ENCODE data around the gene ZNF414.
"Not testable (repeated sequence)": the region's sequence is repeated elsewhere in the genome, so short reads cannot be mapped to it uniquely, and the experiment has no call there.

ZNF414 gene

DNA sequence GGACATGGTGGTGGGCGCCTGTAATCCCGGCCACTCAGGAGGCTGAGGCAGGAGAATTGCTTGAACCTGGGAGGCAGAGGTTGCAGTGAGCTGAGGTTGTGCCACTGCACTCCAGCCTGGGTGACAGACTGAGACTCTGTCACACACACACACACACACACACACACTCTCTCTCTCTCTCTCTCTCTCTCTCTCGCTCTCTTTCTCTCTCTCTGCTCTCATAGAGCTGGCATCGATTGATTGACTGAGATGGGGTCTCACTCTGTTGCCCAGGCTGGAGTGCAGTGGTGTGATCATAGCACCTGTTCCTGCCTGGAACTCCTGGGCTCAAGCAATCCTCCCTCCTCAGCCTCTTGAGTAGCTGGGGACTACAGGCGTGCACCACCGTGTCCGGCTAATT, 39.8 kb upstream of the ZNF414 start:
- H3K4ac ChIP-seq (ENCODE audit: low read depth in 1 of 2, low read length in 2 of 2) = not testable (repeated sequence)

DNA sequence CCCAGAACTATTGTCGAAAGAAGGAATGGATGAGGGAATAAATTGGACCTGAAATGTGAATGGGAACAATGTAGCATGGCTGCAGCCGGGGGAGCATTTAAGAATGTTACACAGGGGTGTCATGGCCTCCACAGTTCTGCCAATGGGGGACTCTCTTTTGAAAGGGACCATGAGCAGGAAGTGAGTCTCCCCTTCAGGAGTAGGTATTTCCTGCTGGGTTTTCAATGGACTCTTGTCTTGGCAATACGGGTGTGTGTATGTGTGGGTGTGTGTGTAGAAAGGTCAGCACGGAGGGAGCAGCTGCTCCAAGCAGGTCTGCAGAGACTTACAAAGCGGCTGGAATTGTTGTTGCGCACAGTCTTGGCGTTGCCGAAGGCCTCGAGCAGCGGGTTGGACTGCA, 38.8 kb upstream of the ZNF414 start:
- Histone ChIP-seq H2AFZ (ENCODE audit: low read depth, low read length) (no peak overlapping the region), H3K4me2 (ENCODE audit: low read length, poor library complexity, severe bottlenecking) (no peak overlapping the region), H3K9ac (ENCODE audit: low read length) (no peak overlapping the region), H2BK15ac (ENCODE audit: low read depth, poor library complexity, severe bottlenecking) (no peak overlapping the region), H2BK120ac (ENCODE audit: low read depth, low read length) (no peak overlapping the region), H4K8ac (ENCODE audit: low read length) (peak overlapping the region; percentile 16), H3K23ac (ENCODE audit: low read length in 2 of 2) (no peak overlapping the region), H3K27me3 (ENCODE audit: control insufficient read depth in 1 of 2, insufficient read depth in 1 of 2, low read length in 2 of 2) (peaks cover 0 to 3% of the 10 kb centered on the region in 2 experiments), H3K4me3 (ENCODE audit: insufficient read depth in 1 of 2, low read depth in 1 of 2, low read length in 2 of 2) (no peak overlapping the region), H3K4me1 (ENCODE audit: control insufficient read depth, insufficient read depth, low read depth, low read length) (no peaks in the 10 kb centered on the region), H3K36me3 (ENCODE audit: control insufficient read depth in 1 of 2, insufficient read depth in 2 of 2, low read depth in 1 of 2, low read length in 2 of 2) (peaks cover 10 to 15% of the 10 kb centered on the region in 2 experiments), H3K18ac (ENCODE audit: low read depth in 1 of 2, low read length in 2 of 2) (no peak overlapping the region), H3K27ac (ENCODE audit: low read length, poor library complexity, severe bottlenecking) (no peak overlapping the region), H3K9me3 (ENCODE audit: control insufficient read depth, low read length) (no peaks in the 10 kb centered on the region), H4K91ac (ENCODE audit: low read length) (peak overlapping the region; percentile 64), H2AK5ac (ENCODE audit: low read length, severe bottlenecking) (no peak overlapping the region), H3K79me1 (replicated peaks; ENCODE audit: low read length, poor library complexity, severe bottlenecking) (no peaks in the 10 kb centered on the region), H2BK5ac (ENCODE audit: low read depth, low read length, poor library complexity, severe bottlenecking) (no peak overlapping the region), H2BK12ac (ENCODE audit: low read length in 2 of 2) (no peak overlapping the region), H3K4ac (ENCODE audit: low read depth in 1 of 2, low read length in 2 of 2) (no peak overlapping the region), H3K14ac (ENCODE audit: low read length in 2 of 2) (no peak overlapping the region)
- 85% methylated on average over 10 of the region's 10 CpGs for WGBS
- DNase-seq = no peak

More for the DNA sequence above, 39.8 kb upstream of the ZNF414 start:
- not testable (repeated sequence) for H2AK5ac ChIP-seq (ENCODE audit: low read length, severe bottlenecking); DNase-seq; H3K27me3 ChIP-seq (ENCODE audit: control insufficient read depth in 1 of 2, insufficient read depth in 1 of 2, low read length in 2 of 2); H2BK5ac ChIP-seq (ENCODE audit: low read depth, low read length, poor library complexity, severe bottlenecking); H4K8ac ChIP-seq (ENCODE audit: low read length); H3K9me3 ChIP-seq (ENCODE audit: control insufficient read depth, low read length); H3K4me1 ChIP-seq (ENCODE audit: control insufficient read depth, insufficient read depth, low read depth, low read length); H3K14ac ChIP-seq (ENCODE audit: low read length in 2 of 2); H2BK12ac ChIP-seq (ENCODE audit: low read length in 2 of 2); H3K9ac ChIP-seq (ENCODE audit: low read length); H2BK15ac ChIP-seq (ENCODE audit: low read depth, poor library complexity, severe bottlenecking); H2AFZ ChIP-seq (ENCODE audit: low read depth, low read length); H4K91ac ChIP-seq (ENCODE audit: low read length); H3K4me2 ChIP-seq (ENCODE audit: low read length, poor library complexity, severe bottlenecking); H3K79me1 ChIP-seq (replicated peaks; ENCODE audit: low read length, poor library complexity, severe bottlenecking); H3K27ac ChIP-seq (ENCODE audit: low read length, poor library complexity, severe bottlenecking); H3K4me3 ChIP-seq (ENCODE audit: insufficient read depth in 1 of 2, low read depth in 1 of 2, low read length in 2 of 2); H2BK120ac ChIP-seq (ENCODE audit: low read depth, low read length); H3K18ac ChIP-seq (ENCODE audit: low read depth in 1 of 2, low read length in 2 of 2); H3K23ac ChIP-seq (ENCODE audit: low read length in 2 of 2)
- peaks cover 10 to 11% of the 10 kb centered on the region in 2 experiments for H3K36me3 ChIP-seq (ENCODE audit: control insufficient read depth in 1 of 2, insufficient read depth in 2 of 2, low read depth in 1 of 2, low read length in 2 of 2)
- 95% methylated on average over 5 of the region's 7 CpGs for WGBS

DNA sequence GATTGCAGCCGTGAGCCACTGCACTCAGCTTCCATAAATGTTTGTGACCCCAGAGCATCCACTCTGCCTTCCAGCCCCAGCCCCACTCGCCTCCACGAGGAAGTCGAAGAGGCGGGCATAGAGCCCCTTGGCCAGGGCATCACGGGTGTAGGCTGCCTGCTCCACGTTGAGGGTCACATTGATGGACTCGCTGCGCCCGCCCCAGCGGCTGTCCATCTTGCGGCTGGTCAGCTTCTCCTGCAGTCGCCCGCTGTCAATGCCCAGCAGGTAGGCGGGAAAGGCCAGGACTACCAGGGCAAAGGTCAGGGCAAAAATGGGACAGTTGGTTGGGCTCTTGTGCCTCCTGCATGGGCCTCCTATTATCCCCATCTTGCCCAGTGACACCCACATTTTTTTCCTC, 36.1 kb upstream of the ZNF414 start:
- no peaks in the 10 kb centered on the region for H3K27me3 ChIP-seq (ENCODE audit: control insufficient read depth in 1 of 2, insufficient read depth in 1 of 2, low read length in 2 of 2)
- no peak overlapping the region for H3K4ac ChIP-seq (ENCODE audit: low read depth in 1 of 2, low read length in 2 of 2)
- no peak overlapping the region for H2AK5ac ChIP-seq (ENCODE audit: low read length, severe bottlenecking)
- H2BK120ac ChIP-seq (ENCODE audit: low read depth, low read length) = no peak overlapping the region
- H3K27ac ChIP-seq (ENCODE audit: low read length, poor library complexity, severe bottlenecking) = no peak overlapping the region
- no peak overlapping the region for H2BK5ac ChIP-seq (ENCODE audit: low read depth, low read length, poor library complexity, severe bottlenecking)
- H3K4me3 ChIP-seq (ENCODE audit: insufficient read depth in 1 of 2, low read depth in 1 of 2, low read length in 2 of 2) = no peak overlapping the region
- DNase-seq = no peak
- peak overlapping the region in 1 of 2 experiments; percentile 59 for H3K23ac ChIP-seq (ENCODE audit: low read length in 2 of 2)
- H3K4me2 ChIP-seq (ENCODE audit: low read length, poor library complexity, severe bottlenecking) = no peak overlapping the region
- 94% methylated on average over 15 of the region's 15 CpGs for WGBS
- no peak overlapping the region for H4K8ac ChIP-seq (ENCODE audit: low read length)
- H4K91ac ChIP-seq (ENCODE audit: low read length) = no peak overlapping the region
- H3K9me3 ChIP-seq (ENCODE audit: control insufficient read depth, low read length) = no peaks in the 10 kb centered on the region
- no peaks in the 10 kb centered on the region for H3K79me1 ChIP-seq (replicated peaks; ENCODE audit: low read length, poor library complexity, severe bottlenecking)
- no peak overlapping the region for H3K14ac ChIP-seq (ENCODE audit: low read length in 2 of 2)
- H2BK15ac ChIP-seq (ENCODE audit: low read depth, poor library complexity, severe bottlenecking) = no peak overlapping the region
- no peak overlapping the region for H3K9ac ChIP-seq (ENCODE audit: low read length)
- peak overlapping the region in 1 of 2 experiments; percentile 8 for H3K18ac ChIP-seq (ENCODE audit: low read depth in 1 of 2, low read length in 2 of 2)
- H3K4me1 ChIP-seq (ENCODE audit: control insufficient read depth, insufficient read depth, low read depth, low read length) = no peaks in the 10 kb centered on the region
- no peak overlapping the region for H2BK12ac ChIP-seq (ENCODE audit: low read length in 2 of 2)
- peaks cover 17 to 22% of the 10 kb centered on the region in 2 experiments for H3K36me3 ChIP-seq (ENCODE audit: control insufficient read depth in 1 of 2, insufficient read depth in 2 of 2, low read depth in 1 of 2, low read length in 2 of 2)
- no peak overlapping the region for H2AFZ ChIP-seq (ENCODE audit: low read depth, low read length)

DNA sequence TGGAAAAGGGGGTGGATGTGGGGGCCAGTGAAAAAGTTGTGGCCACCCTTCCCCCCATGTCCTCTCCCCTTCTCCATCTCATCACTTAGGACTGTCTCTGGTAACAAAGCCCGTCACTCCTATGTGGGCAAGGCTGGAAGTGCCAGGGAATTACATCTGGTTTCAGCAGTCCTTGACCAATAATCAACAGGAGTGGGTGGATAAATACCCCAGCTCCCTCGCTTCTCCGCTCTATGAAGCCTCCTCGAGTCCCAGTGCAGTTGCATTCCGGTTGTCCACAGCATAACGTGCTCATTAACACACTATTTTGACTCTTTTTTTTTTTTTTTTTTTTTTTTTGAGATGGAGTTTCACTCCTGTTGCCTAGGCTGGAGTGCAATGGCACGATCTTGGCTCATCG, 31.8 kb upstream of the ZNF414 start:
- Histone ChIP-seq H4K91ac (ENCODE audit: low read length) (no peak overlapping the region), H3K36me3 (ENCODE audit: control insufficient read depth in 1 of 2, insufficient read depth in 2 of 2, low read depth in 1 of 2, low read length in 2 of 2) (peaks cover 20 to 32% of the 10 kb centered on the region in 2 experiments), H3K18ac (ENCODE audit: low read depth in 1 of 2, low read length in 2 of 2) (no peak overlapping the region), H2BK15ac (ENCODE audit: low read depth, poor library complexity, severe bottlenecking) (no peak overlapping the region), H2BK12ac (ENCODE audit: low read length in 2 of 2) (no peak overlapping the region), H3K4me2 (ENCODE audit: low read length, poor library complexity, severe bottlenecking) (no peak overlapping the region), H3K9ac (ENCODE audit: low read length) (no peak overlapping the region), H3K14ac (ENCODE audit: low read length in 2 of 2) (no peak overlapping the region), H3K79me1 (replicated peaks; ENCODE audit: low read length, poor library complexity, severe bottlenecking) (no peaks in the 10 kb centered on the region), H3K4ac (ENCODE audit: low read depth in 1 of 2, low read length in 2 of 2) (no peak overlapping the region), H2BK120ac (ENCODE audit: low read depth, low read length) (no peak overlapping the region), H2AFZ (ENCODE audit: low read depth, low read length) (no peak overlapping the region), H3K9me3 (ENCODE audit: control insufficient read depth, low read length) (no peaks in the 10 kb centered on the region), H3K4me1 (ENCODE audit: control insufficient read depth, insufficient read depth, low read depth, low read length) (no peaks in the 10 kb centered on the region), H3K4me3 (ENCODE audit: insufficient read depth in 1 of 2, low read depth in 1 of 2, low read length in 2 of 2) (no peak overlapping the region), H3K27me3 (ENCODE audit: control insufficient read depth in 1 of 2, insufficient read depth in 1 of 2, low read length in 2 of 2) (no peaks in the 10 kb centered on the region), H3K27ac (ENCODE audit: low read length, poor library complexity, severe bottlenecking) (no peak overlapping the region), H2BK5ac (ENCODE audit: low read depth, low read length, poor library complexity, severe bottlenecking) (no peak overlapping the region), H2AK5ac (ENCODE audit: low read length, severe bottlenecking) (no peak overlapping the region), H4K8ac (ENCODE audit: low read length) (no peak overlapping the region), H3K23ac (ENCODE audit: low read length in 2 of 2) (no peak overlapping the region)
- 87% methylated on average over 6 of the region's 8 CpGs for WGBS
- no peak for DNase-seq

Data from mesenchymal stem cell (in vitro differentiated cells and primary cell).